HL-60 (cell line): ENCODE data around the gene PGM2L1. TPM values are rescaled to one million over a fixed set of nuclear protein-coding genes. Genes with fewer than 3 reads are reported as not detected.

Experiments used
- DNase-seq, 2 experiments: peaks; one replicate each; pipeline ENCODE4 v3.0.0-alpha.2; 2010 to 2020; ENCODE audit warnings: low read depth in 1 of 2, low spot score in 1 of 2
- H3K27ac ChIP-seq: fragments of 250-450 bp; sonication (Bioruptor Pico); replicated peaks from 2 replicates; pipeline ENCODE4 v1.5.1; 2020; ENCODE audit warnings: mild to moderate bottlenecking, moderate library complexity
- H3K27me3 ChIP-seq: fragments of 250-450 bp; sonication (Bioruptor Pico); 2 replicates; pipeline ENCODE4 v1.5.1; 2021; ENCODE audit warnings: mild to moderate bottlenecking, moderate library complexity; ENCODE audit not compliant: insufficient read depth, poor library complexity, severe bottlenecking
- H3K4me3 ChIP-seq: replicated peaks from 2 replicates; pipeline ENCODE4 v1.5.1; 2011; ENCODE audit warnings: mild to moderate bottlenecking, control low read depth, low read length; ENCODE audit not compliant: insufficient read depth
- CTCF ChIP-seq: IDR thresholded peaks from one replicate; pipeline ENCODE4 v1.5.1; 2011; ENCODE audit warnings: low read length, control low read depth, inconsistent platforms; ENCODE audit not compliant: insufficient read depth
- GABPA ChIP-seq: IDR thresholded peaks from 2 replicates; pipeline ENCODE4 v1.6.1; 2012; ENCODE audit warnings: low read depth
- POLR2AphosphoS5 ChIP-seq: IDR thresholded peaks from 2 replicates; pipeline ENCODE4 v1.6.1; 2012; ENCODE audit warnings: low read depth
- SPI1 ChIP-seq: IDR thresholded peaks from 2 replicates; pipeline ENCODE4 v1.6.1; 2012; ENCODE audit warnings: low read depth, mild to moderate bottlenecking, borderline replicate concordance
- microRNA-seq: library from miRNA; unstranded; fragments of <30 nt; microRNA quantifications from one replicate; pipeline ENCODE4, GENCODE V29; 2018
- TF ChIP-seq, protein P1 (sequence below): IDR thresholded peaks from 2 replicates; pipeline ENCODE4 v1.6.1; 2012; ENCODE audit warnings: low read depth; ENCODE audit not compliant: insufficient replicate concordance

The PGM2L1 gene

DNA sequence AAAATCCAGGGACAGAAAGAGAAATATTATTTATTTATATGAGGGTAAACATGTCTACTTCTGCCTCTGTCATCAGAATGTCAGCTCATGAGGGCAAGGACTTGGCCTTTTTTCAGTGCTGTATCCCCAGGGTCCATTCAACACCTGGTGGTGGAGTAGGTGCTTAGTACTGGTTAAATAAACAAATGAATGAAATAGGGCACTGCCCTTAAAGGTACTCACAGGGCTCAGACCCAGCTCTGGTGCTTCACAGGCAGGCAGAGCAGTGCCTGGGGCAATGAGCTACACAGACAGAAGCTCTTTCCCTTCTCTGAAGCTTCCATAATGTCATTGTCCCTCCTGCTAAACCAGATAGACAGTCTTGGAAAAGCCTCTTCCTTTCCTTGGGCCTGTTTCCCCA is 117.7 kb downstream of the PGM2L1 start:
- no peak overlapping the region for H3K27ac ChIP-seq
- no peak for DNase-seq
- H3K4me3 ChIP-seq: no peak overlapping the region
- H3K27me3 ChIP-seq: no peaks in the 10 kb centered on the region
- TF ChIP-seq GABPA (no peak), SPI1 (no peak), CTCF (no peak), POLR2AphosphoS5 (no peak)
- TF ChIP-seq, protein P1, sequence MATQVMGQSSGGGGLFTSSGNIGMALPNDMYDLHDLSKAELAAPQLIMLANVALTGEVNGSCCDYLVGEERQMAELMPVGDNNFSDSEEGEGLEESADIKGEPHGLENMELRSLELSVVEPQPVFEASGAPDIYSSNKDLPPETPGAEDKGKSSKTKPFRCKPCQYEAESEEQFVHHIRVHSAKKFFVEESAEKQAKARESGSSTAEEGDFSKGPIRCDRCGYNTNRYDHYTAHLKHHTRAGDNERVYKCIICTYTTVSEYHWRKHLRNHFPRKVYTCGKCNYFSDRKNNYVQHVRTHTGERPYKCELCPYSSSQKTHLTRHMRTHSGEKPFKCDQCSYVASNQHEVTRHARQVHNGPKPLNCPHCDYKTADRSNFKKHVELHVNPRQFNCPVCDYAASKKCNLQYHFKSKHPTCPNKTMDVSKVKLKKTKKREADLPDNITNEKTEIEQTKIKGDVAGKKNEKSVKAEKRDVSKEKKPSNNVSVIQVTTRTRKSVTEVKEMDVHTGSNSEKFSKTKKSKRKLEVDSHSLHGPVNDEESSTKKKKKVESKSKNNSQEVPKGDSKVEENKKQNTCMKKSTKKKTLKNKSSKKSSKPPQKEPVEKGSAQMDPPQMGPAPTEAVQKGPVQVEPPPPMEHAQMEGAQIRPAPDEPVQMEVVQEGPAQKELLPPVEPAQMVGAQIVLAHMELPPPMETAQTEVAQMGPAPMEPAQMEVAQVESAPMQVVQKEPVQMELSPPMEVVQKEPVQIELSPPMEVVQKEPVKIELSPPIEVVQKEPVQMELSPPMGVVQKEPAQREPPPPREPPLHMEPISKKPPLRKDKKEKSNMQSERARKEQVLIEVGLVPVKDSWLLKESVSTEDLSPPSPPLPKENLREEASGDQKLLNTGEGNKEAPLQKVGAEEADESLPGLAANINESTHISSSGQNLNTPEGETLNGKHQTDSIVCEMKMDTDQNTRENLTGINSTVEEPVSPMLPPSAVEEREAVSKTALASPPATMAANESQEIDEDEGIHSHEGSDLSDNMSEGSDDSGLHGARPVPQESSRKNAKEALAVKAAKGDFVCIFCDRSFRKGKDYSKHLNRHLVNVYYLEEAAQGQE: no peak

Small RNA genes lying within 50 kb of the gene (microRNA-seq; reads per million reads assigned to microRNA genes)
- gene MIR548AL: not detected
